GM12864 (cell line): ENCODE measurements around the gene NOB1.

Experiments used
- DNase-seq: peaks from one replicate; pipeline ENCODE4 v3.0.0-alpha.2; 2011; ENCODE audit warnings: low read depth
- H3K4me3 ChIP-seq: 2 replicates; pipeline ENCODE4 v1.5.1; 2011; ENCODE audit warnings: mild to moderate bottlenecking, low read depth, low read length, control low read depth
- TF ChIP-seq, protein P1 (sequence below): IDR thresholded peaks from 2 replicates; pipeline ENCODE4 v1.5.1; 2011; ENCODE audit warnings: low read depth, mild to moderate bottlenecking, moderate library complexity, low read length, control low read depth, inconsistent platforms; ENCODE audit errors: missing control alignments

Gene NOB1

DNA sequence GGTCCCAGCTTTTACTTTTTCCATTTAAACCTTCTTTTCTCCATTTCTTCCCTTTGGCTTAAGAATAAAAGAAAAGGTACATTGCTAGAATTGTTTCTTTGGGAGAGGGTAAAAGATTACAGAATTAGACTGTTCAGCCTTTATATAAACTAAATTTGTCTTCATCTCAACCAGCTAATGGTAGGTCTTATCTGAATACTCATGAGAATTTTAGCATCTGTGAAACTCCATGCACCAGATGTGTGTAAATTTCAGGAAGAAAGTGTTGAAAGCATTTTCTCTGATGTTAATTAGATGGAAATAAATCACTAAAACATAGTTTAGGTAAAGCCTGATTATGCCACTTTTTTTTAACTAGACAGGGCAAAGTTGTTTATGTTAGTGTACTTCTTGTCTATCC lies 53.3 kb downstream of the NOB1 start:
- DNase-seq: no peak
- H3K4me3 ChIP-seq: no peak overlapping the region
- TF ChIP-seq, protein P1, sequence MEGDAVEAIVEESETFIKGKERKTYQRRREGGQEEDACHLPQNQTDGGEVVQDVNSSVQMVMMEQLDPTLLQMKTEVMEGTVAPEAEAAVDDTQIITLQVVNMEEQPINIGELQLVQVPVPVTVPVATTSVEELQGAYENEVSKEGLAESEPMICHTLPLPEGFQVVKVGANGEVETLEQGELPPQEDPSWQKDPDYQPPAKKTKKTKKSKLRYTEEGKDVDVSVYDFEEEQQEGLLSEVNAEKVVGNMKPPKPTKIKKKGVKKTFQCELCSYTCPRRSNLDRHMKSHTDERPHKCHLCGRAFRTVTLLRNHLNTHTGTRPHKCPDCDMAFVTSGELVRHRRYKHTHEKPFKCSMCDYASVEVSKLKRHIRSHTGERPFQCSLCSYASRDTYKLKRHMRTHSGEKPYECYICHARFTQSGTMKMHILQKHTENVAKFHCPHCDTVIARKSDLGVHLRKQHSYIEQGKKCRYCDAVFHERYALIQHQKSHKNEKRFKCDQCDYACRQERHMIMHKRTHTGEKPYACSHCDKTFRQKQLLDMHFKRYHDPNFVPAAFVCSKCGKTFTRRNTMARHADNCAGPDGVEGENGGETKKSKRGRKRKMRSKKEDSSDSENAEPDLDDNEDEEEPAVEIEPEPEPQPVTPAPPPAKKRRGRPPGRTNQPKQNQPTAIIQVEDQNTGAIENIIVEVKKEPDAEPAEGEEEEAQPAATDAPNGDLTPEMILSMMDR: no peak

DNA sequence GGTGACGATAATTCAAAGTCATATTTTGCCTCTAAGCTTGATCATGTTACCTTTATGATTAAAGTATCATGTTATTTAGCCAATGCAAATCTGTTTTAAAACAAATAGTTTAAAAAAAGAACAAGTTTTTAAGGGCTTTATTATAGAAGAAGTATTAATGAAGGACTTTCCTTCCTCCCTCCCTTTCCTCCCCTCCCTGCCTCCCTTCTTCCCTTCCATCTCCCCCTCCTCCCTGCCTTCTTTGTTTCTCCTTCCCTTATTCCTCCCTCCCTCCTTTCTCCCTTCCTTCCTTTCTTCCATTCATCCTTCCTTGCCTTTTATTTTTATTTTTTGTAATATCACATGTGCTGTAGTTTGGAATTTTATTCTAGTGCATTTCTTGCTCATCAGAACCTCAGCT lies 54.8 kb downstream of the NOB1 start:
- H3K4me3 ChIP-seq: no peak overlapping the region
- TF ChIP-seq, protein P1: no peak
- no peak for DNase-seq

DNA sequence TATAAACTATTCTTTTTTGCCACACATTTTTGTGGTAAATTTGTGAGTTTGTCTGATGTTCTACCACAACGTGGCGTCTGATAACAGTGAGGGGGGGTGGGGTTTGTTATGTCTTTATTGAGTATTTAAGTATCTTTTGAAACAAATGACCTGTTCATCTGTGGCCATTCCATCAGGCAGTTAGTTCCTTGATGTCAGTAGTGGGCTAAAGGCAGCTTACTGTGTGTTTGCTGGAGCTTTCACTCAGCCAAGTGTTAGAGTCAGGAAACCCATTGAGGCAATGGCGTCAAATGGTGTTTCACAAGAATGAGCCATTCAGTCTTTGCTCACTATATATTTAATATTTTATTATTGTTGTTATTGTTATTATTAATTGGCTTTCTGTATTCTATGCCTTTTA lies 56.3 kb downstream of the NOB1 start:
- H3K4me3 ChIP-seq: no peak overlapping the region
- DNase-seq: no peak
- TF ChIP-seq, protein P1: no peak

DNA sequence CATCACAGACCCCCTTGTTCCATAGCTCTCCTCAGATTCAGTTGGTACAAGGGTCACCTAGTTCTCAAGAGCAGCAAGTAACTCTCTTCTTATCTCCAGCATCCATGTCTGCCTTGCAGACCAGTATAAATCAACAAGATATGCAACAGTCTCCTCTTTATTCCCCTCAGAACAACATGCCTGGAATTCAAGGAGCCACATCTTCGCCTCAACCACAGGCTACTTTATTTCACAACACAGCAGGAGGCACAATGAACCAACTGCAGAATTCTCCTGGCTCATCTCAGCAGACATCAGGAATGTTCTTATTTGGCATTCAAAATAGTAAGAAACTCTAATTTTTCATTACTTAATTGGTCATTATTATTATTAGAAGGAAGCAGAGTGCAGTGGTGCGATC lies 60.8 kb downstream of the NOB1 start:
- TF ChIP-seq, protein P1: no peak
- no peak overlapping the region for H3K4me3 ChIP-seq
- DNase-seq: no peak

DNA sequence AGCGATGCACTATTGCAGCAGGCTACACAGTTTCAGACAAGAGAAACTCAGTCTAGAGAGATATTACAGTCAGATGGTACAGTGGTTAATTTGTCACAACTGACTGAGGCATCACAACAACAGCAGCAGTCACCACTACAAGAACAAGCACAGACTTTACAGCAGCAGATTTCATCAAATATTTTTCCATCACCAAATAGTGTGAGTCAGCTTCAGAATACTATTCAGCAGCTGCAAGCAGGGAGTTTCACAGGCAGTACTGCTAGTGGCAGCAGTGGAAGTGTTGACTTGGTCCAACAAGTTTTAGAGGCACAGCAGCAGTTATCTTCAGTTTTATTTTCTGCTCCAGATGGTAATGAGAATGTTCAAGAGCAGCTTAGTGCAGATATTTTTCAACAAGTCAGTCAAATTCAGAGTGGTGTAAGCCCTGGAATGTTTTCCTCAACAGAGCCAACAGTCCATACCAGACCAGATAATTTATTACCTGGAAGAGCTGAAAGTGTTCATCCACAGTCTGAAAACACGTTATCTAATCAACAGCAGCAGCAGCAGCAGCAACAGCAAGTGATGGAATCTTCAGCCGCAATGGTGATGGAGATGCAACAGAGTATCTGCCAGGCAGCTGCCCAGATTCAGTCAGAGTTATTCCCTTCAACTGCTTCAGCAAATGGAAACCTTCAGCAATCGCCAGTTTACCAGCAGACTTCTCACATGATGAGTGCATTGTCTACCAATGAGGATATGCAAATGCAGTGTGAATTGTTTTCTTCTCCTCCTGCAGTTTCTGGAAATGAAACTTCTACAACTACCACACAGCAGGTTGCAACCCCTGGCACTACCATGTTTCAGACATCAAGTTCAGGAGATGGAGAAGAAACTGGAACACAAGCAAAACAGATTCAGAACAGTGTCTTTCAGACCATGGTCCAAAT lies 62.5 kb downstream of the NOB1 start:
- DNase-seq: peak; percentile 18

More for the DNA sequence above, 62.5 kb downstream of the NOB1 start:
- TF ChIP-seq, protein P1: no peak
- no peak overlapping the region for H3K4me3 ChIP-seq
